ENCODE data around the gene HIGD2A. TPM values are rescaled to one million over a fixed set of nuclear protein-coding genes. Genes with fewer than 3 reads are reported as not detected.

HIGD2A gene
- total and polyA plus RNA-seq, 2 of the 13 experiments (the other 11 are each of a cell fraction or from before 2014, with no cell fraction given), result 89.2 to 146 TPM

DNA sequence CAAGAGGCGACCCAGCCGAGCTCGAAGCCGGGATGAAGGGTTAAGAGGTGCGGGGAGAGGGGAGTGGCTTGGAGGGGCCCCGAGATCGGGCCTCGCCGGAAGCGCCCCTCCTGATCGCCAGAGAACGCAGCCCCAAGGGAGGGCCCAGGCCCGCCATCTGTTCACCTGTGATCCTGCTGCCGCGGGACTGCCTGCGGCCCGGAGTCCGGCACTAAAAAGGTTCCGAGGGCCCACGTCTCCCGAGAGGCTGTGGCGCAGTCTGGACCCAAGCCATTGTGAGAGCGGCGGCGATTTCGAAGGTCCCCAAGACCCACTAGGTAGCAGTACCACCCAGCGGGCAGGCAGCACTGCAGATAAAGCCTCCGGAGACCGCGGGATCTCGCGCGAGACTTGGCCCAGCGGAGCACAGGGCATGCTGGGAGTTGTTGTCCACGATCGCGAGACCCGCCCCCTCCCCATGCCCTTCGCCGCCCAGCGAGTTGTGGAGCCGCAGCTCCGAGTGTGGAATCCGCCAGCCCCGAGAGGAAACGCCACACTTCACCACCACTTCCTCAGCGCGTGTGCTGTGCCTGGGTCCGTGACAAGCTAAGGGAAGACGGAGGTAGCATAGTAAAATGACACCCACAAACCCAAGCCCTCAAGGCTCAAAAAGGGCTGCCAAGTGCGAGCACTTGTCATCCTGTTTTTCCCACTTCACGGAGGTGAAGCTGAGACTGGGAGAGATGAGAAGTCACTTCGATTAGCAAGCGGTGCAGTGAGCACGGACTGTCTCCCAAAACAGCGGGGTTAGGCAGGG lies 26.9 kb upstream of the HIGD2A start, which contains the start of gene KIAA1191 (continued):
- 0 out of 2 replicates have a peak, but pooled peaks have one; percentile 57 for TF ChIP-seq KLF9 (CRISPR knock-in tag; IDR thresholded peaks at IDR 0.05; ENCODE audit: low read depth)
- no peak for TF ChIP-seq ZNF781 (CRISPR knock-in tag; IDR thresholded peaks at IDR 0.05; ENCODE audit: borderline replicate concordance, not compliant biosample characterization)
- no peak for TF ChIP-seq CBX2 (IDR thresholded peaks at IDR 0.05; ENCODE audit: low read depth, low read length)
- no peak for TF ChIP-seq CBX2 (CRISPR knock-in tag; IDR thresholded peaks at IDR 0.05; ENCODE audit: low read depth)
- peak; percentile 79; the same call in 1 of the 2 replicates for TF ChIP-seq NFATC3 (CRISPR knock-in tag; IDR thresholded peaks at IDR 0.05)
- no peak for TF ChIP-seq ZNF383 (CRISPR knock-in tag; IDR thresholded peaks at IDR 0.05; ENCODE audit: borderline replicate concordance)
- no peak; the same call in 1 of the 2 replicates for TF ChIP-seq MTF2 (CRISPR knock-in tag; IDR thresholded peaks at IDR 0.05; ENCODE audit: borderline replicate concordance)
- no peak for TF ChIP-seq ZNF740 (CRISPR knock-in tag; IDR thresholded peaks at IDR 0.05)
- no peak for TF ChIP-seq TCF7L2 (IDR thresholded peaks at IDR 0.05; ENCODE audit: low read depth, low read length)
- no peak for TF ChIP-seq TCF7 (IDR thresholded peaks at IDR 0.05; ENCODE audit: low read depth)
- TF ChIP-seq ZNF274 (CRISPR knock-in tag; IDR thresholded peaks at IDR 0.05), result peak; percentile 70; the same call in 1 of the 2 replicates
- peak; percentile 98 for TF ChIP-seq PHF8 (CRISPR knock-in tag; IDR thresholded peaks at IDR 0.05)
- TF ChIP-seq TSC22D2 (CRISPR knock-in tag; IDR thresholded peaks at IDR 0.05; ENCODE audit: borderline replicate concordance), result peak; percentile 69; the same call in 1 of the 2 replicates
- TF ChIP-seq ZNF646 (CRISPR knock-in tag; IDR thresholded peaks at IDR 0.05), result 0 out of 2 replicates have a peak, but pooled peaks have one; percentile 29
- peak; percentile 77 for TF ChIP-seq ZNF580 (CRISPR knock-in tag; IDR thresholded peaks at IDR 0.05; ENCODE audit: borderline replicate concordance, low read depth)
- TF ChIP-seq, protein P1, sequence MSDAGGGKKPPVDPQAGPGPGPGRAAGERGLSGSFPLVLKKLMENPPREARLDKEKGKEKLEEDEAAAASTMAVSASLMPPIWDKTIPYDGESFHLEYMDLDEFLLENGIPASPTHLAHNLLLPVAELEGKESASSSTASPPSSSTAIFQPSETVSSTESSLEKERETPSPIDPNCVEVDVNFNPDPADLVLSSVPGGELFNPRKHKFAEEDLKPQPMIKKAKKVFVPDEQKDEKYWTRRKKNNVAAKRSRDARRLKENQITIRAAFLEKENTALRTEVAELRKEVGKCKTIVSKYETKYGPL (CRISPR knock-in tag; IDR thresholded peaks at IDR 0.05), result no peak; the same call in 1 of the 2 replicates
- peak; percentile 69 for TF ChIP-seq CTCF (CRISPR knock-in tag; IDR thresholded peaks at IDR 0.05)
- no peak for TF ChIP-seq ATF7 (IDR thresholded peaks at IDR 0.05)
- TF ChIP-seq ATF7 (CRISPR knock-in tag; IDR thresholded peaks at IDR 0.05), result no peak
- 0 out of 2 replicates have a peak, but pooled peaks have one; percentile 15 for TF ChIP-seq ZNF354B (CRISPR knock-in tag; IDR thresholded peaks at IDR 0.05)
- TF ChIP-seq MAFG (CRISPR knock-in tag; IDR thresholded peaks at IDR 0.05), result no peak

Measured in HepG2 (cell line).